IMR-90 (cell line): ENCODE results near the gene RAD51B. TPM values are rescaled to one million over a fixed set of nuclear protein-coding genes. Genes with fewer than 3 reads are reported as not detected.

Source experiments
- ATAC-seq: fragments of 200-7000 bp; cut with Tn5 transposase; 2 replicates; pipeline ENCODE4 v1.9.1; 2020; ENCODE audit warnings: low read depth, mild to moderate bottlenecking, moderate library complexity
- BruUV-seq: library from RNA; stranded (reverse); fragments of 400-500 nt; replicated peaks from 2 replicates; lab custom pipeline; 2021; lab: Mats Ljungman, UMichigan
- CTCF ChIA-PET: fragments of 300-600 bp; formaldehyde crosslinking; extraction: SDS; loops from one replicate; lab custom pipeline; 2021; ENCODE audit warnings: antibody characterized with exemption; lab: Yijun Ruan, JAX
- POLR2A ChIA-PET: fragments of 300-600 bp; sonication (Branson Sonifier 250); formaldehyde crosslinking; loops from one replicate; lab custom pipeline; 2022; ENCODE audit warnings: antibody characterized with exemption; ENCODE audit not compliant: unreplicated experiment; lab: Charles Lee
- DNase-seq: peaks from one replicate; pipeline ENCODE4 v3.0.0; 2013
- H2AFZ ChIP-seq: replicated peaks from 2 replicates; pipeline ENCODE3; 2013; ENCODE audit warnings: low read length, mild to moderate bottlenecking; ENCODE audit not compliant: poor library complexity
- H2AK5ac ChIP-seq: 2 replicates; pipeline ENCODE4 v1.6.1; 2013; ENCODE audit warnings: low read depth, low read length, inconsistent platforms
- H2AK9ac ChIP-seq: replicated peaks from 2 replicates; pipeline ENCODE3; 2013; ENCODE audit warnings: mild to moderate bottlenecking, low read depth, low read length, moderate library complexity; ENCODE audit not compliant: poor library complexity
- H2BK120ac ChIP-seq: 2 replicates; pipeline ENCODE4 v1.6.1; 2013; ENCODE audit warnings: low read depth, low read length, inconsistent platforms
- H2BK15ac ChIP-seq: 3 replicates; pipeline ENCODE4 v1.6.1; 2013; ENCODE audit warnings: low read depth, low read length, inconsistent platforms
- H2BK20ac ChIP-seq: 2 replicates; pipeline ENCODE4 v1.6.1; 2013; ENCODE audit warnings: low read depth, mild to moderate bottlenecking, inconsistent platforms, low read length, moderate library complexity
- H2BK5ac ChIP-seq: 2 replicates; pipeline ENCODE4 v1.6.1; 2013; ENCODE audit warnings: mild to moderate bottlenecking, low read depth, low read length, inconsistent platforms; ENCODE audit not compliant: poor library complexity, severe bottlenecking
- H3K14ac ChIP-seq: replicated peaks from 2 replicates; pipeline ENCODE4 v1.6.1; 2013; ENCODE audit warnings: low read depth, low read length, inconsistent platforms
- H3K18ac ChIP-seq: 2 replicates; pipeline ENCODE4 v1.6.1; 2013; ENCODE audit warnings: low read depth, low read length, control low read depth
- H3K23ac ChIP-seq: 2 replicates; pipeline ENCODE4 v1.6.1; 2013; ENCODE audit warnings: low read depth, low read length, inconsistent platforms
- H3K27ac ChIP-seq: 2 replicates; pipeline ENCODE4 v1.5.1; 2013; ENCODE audit warnings: mild to moderate bottlenecking, control low read depth, low read length; ENCODE audit not compliant: insufficient read depth
- H3K27me3 ChIP-seq: 2 replicates; pipeline ENCODE4 v1.6.1; 2013; ENCODE audit warnings: low read length; ENCODE audit not compliant: control insufficient read depth, insufficient read depth
- H3K36me3 ChIP-seq: 2 replicates; pipeline ENCODE4 v1.6.1; 2013; ENCODE audit warnings: low read length, mixed read lengths; ENCODE audit not compliant: control insufficient read depth, insufficient read depth
- H3K4ac ChIP-seq: 2 replicates; pipeline ENCODE4 v1.6.1; 2013; ENCODE audit warnings: low read depth, low read length, inconsistent platforms
- H3K4me1 ChIP-seq: 2 replicates; pipeline ENCODE4 v1.6.1; 2013; ENCODE audit warnings: low read length, mixed read lengths; ENCODE audit not compliant: control insufficient read depth, insufficient read depth
- H3K4me2 ChIP-seq: 2 replicates; pipeline ENCODE4 v1.6.1; 2013; ENCODE audit warnings: low read depth, mild to moderate bottlenecking, control low read depth, low read length, moderate library complexity
- H3K4me3 ChIP-seq: 2 replicates; pipeline ENCODE4 v1.5.1; 2013; ENCODE audit warnings: low read depth, mild to moderate bottlenecking, control low read depth, low read length, moderate library complexity; ENCODE audit not compliant: insufficient read depth
- H3K56ac ChIP-seq: 2 replicates; pipeline ENCODE4 v1.6.1; 2013; ENCODE audit warnings: low read length, inconsistent platforms; ENCODE audit not compliant: insufficient read depth; ENCODE audit errors: extremely low read depth
- H3K79me1 ChIP-seq, 2 experiments: 2 replicates each; pipeline ENCODE4 v1.6.1; 2013; ENCODE audit warnings: low read length in 2 of 2, inconsistent platforms in 1 of 2, low read depth in 1 of 2
- H3K9ac ChIP-seq: 2 replicates; pipeline ENCODE4 v1.6.1; 2013; ENCODE audit warnings: low read depth, low read length, control low read depth
- H3K9me1 ChIP-seq: 2 replicates; pipeline ENCODE4 v1.6.1; 2013; ENCODE audit warnings: low read length, inconsistent platforms; ENCODE audit not compliant: insufficient read depth
- H3K9me3 ChIP-seq: 2 replicates; pipeline ENCODE4 v1.6.1; 2013; ENCODE audit warnings: low read length; ENCODE audit not compliant: control insufficient read depth, insufficient read depth
- H4K20me1 ChIP-seq: 2 replicates; pipeline ENCODE4 v1.6.1; 2013; ENCODE audit warnings: low read length, inconsistent platforms; ENCODE audit not compliant: insufficient read depth
- H4K5ac ChIP-seq: 2 replicates; pipeline ENCODE4 v1.6.1; 2013; ENCODE audit warnings: mild to moderate bottlenecking, low read depth, low read length, control low read depth
- H4K8ac ChIP-seq, 2 experiments: 2 replicates each; pipeline ENCODE4 v1.6.1; 2013; ENCODE audit warnings: low read depth in 2 of 2, low read length in 2 of 2, control low read depth in 1 of 2, inconsistent platforms in 1 of 2
- H4K91ac ChIP-seq: 2 replicates; pipeline ENCODE4 v1.6.1; 2013; ENCODE audit warnings: low read depth, low read length, inconsistent platforms; ENCODE audit not compliant: insufficient read depth
- ELK1 ChIP-seq: fragments of 150-350 bp; IDR thresholded peaks from 2 replicates; pipeline ENCODE4 v1.6.1; 2016; ENCODE audit warnings: low read depth, mild to moderate bottlenecking, low read length, moderate library complexity, borderline replicate concordance
- MAZ ChIP-seq: IDR thresholded peaks from 2 replicates; pipeline ENCODE4 v1.6.1; 2012; ENCODE audit warnings: low read depth, mild to moderate bottlenecking, low read length, improper control_type of control experiment, moderate library complexity, borderline replicate concordance
- WGBS, 2 experiments: methylation state at CpG; one replicate each; pipeline versions ENCODE4 v1.1.5 to v1.1.7; 2013; ENCODE audit warnings: missing lambda C conversion rate in 2 of 2; ENCODE audit not compliant: insufficient read length in 1 of 2; ENCODE audit errors: extremely low coverage in 2 of 2; 5-methylcytosine and 5-hydroxymethylcytosine counted together
- dilution Hi-C: fragments of 300-500 bp; cut with HindIII; formaldehyde crosslinking; loops from one replicate; pipeline ENCODE4 v1.14.3; 2018; ENCODE audit warnings: low sequenced_read_pairs; ENCODE audit not compliant: unreplicated experiment
- in situ Hi-C: fragments of 300-500 bp; cut with MboI; formaldehyde crosslinking; loops from 3 replicates; pipeline ENCODE4 v1.14.3; 2019; ENCODE audit warnings: low sequenced_read_pairs, inconsistent platforms, mixed read lengths
- intact Hi-C: fragments of 100-400 bp; cut with micrococcal nuclease; formaldehyde crosslinking; loops from 2 replicates; pipeline ENCODE4 v1.10.0; 2022
- polyA plus RNA-seq, 3 experiments: library from polyadenylated mRNA; depleted of rRNA; stranded (reverse); fragments of >200 nt; gene quantifications; 2 replicates each; pipeline ENCODE4 v1.2.3, GENCODE V29; 2012; ENCODE audit warnings: low replicate concordance in 1 of 3
- total RNA-seq: library from RNA; depleted of rRNA; stranded (reverse); fragments of >200 nt; gene quantifications from 2 replicates; pipeline ENCODE4 v1.2.3, GENCODE V29; 2012

RAD51B gene
- total and polyA plus RNA-seq, 2 of the 4 experiments (the other 2 are of a cell fraction), result 5.1 to 18.8 TPM

- peak overlapping the region; percentile 88 for H3K4me3 ChIP-seq
- peaks cover 3% of the 10 kb centered on the region; the same call in 1 of the 2 replicates for H3K9me1 ChIP-seq
- no peak overlapping the region for H3K27ac ChIP-seq
- H3K79me1 ChIP-seq, result peaks cover 1 to 23% of the 10 kb centered on the region in 2 experiments
- 0 out of 2 replicates have a peak overlapping the region, but pooled peaks have one; percentile 79 for H3K56ac ChIP-seq
- intact Hi-C loops, result no loop called here
- ChIA-PET CTCF (no interaction called here), POLR2A (no interaction called here)
- TF ChIP-seq ELK1 (no peak), MAZ (0 out of 2 replicates have a peak, but pooled peaks have one; percentile 36)
- no peaks in the 10 kb centered on the region for H3K27me3 ChIP-seq
- H2BK20ac ChIP-seq, result no peak overlapping the region
- no peaks in the 10 kb centered on the region for H3K36me3 ChIP-seq
- H3K18ac ChIP-seq, result no peak overlapping the region
- no peaks in the 10 kb centered on the region for H4K20me1 ChIP-seq
- BruUV-seq, result no TSS peak
- H2BK5ac ChIP-seq, result no peak overlapping the region
- H3K9ac ChIP-seq, result peak overlapping the region; percentile 5; the same call in 1 of the 2 replicates
- H2AK5ac ChIP-seq, result no peak overlapping the region
- H4K5ac ChIP-seq, result no peak overlapping the region
- no peak overlapping the region for H2AK9ac ChIP-seq
- H4K91ac ChIP-seq, result no peak overlapping the region
- in situ Hi-C loops, result no loop called here
- DNase-seq (peak; percentile 31), ATAC-seq (no peak)
- dilution Hi-C loops, result no loop called here
- H3K9me3 ChIP-seq, result no peaks in the 10 kb centered on the region
- H3K4me2 ChIP-seq, result peak overlapping the region; percentile 93
- no peak overlapping the region for H2BK120ac ChIP-seq
- H2AFZ ChIP-seq, result peak overlapping the region; percentile 26
- H3K14ac ChIP-seq, result no peak overlapping the region
- H3K4me1 ChIP-seq, result peaks cover 2% of the 10 kb centered on the region; the same call in 1 of the 2 replicates
- peak overlapping the region; percentile 5 to 89; a peak in 3 of 4 replicates for H4K8ac ChIP-seq
- no peak overlapping the region for H3K4ac ChIP-seq
- no peak overlapping the region for H2BK15ac ChIP-seq
- 20% methylated on average over 1 of the region's 13 CpGs; no CpG with 5 or more reads in 1 of the 2 experiments for WGBS, 2 experiments
- no peak overlapping the region for H3K23ac ChIP-seq
Observed at GRCh38 chr14:67820428-67820971, 921 bp downstream of the RAD51B start.
